Measurements from ENCODE around the gene COL12A1. TPM values are rescaled to one million over a fixed set of nuclear protein-coding genes. Genes with fewer than 3 reads are reported as not detected.

COL12A1 gene
- total RNA-seq, 2 donors from 2014 or later, result 0.13 to 0.64 TPM

DNA sequence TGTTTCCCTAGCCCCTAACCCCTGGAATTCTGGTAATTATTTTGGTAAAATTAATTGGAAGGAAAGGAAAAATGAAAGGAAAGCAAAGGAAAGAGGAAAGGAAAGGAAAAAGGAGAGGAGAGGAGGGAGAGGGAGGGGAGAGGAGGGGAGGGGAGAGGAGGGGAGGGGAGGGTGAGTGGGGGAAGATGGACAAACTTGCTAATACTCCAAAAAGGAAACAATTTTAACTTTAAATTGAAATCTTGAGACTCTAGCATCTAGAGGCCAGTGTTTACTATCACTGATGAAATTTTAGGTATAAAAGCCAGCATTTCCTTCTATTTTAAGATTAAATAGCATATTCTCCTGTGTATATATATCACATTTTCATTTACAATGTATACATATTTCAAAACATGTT is 156.5 kb downstream of the COL12A1 start:
- Histone ChIP-seq H3K4me3 (ENCODE audit: low read length) (no peak overlapping the region), H3K9me3 (ENCODE audit: control insufficient read depth, low read length) (peaks cover 5% of the 10 kb centered on the region), H3K9ac (ENCODE audit: extremely low read depth, low read length, poor library complexity, severe bottlenecking) (no peak overlapping the region), H3K27me3 (ENCODE audit: control insufficient read depth, insufficient read depth, low read length, poor library complexity, severe bottlenecking) (no peaks in the 10 kb centered on the region), H3K4me1 (ENCODE audit: control insufficient read depth, insufficient read depth, low read length) (no peaks in the 10 kb centered on the region), H3K36me3 (ENCODE audit: control insufficient read depth, insufficient read depth, low read length) (no peaks in the 10 kb centered on the region), H3K27ac (ENCODE audit: low read depth, low read length) (no peak overlapping the region)
- no peaks in the 10 kb centered on the region for H3K4me1 Mint-ChIP-seq
- DNase-seq, result no peak
- no peak overlapping the region for H3K27ac Mint-ChIP-seq
- no peak overlapping the region for H3K4me3 Mint-ChIP-seq
- peaks cover 9% of the 10 kb centered on the region for H3K9me3 Mint-ChIP-seq
- TF ChIP-seq, protein P1, sequence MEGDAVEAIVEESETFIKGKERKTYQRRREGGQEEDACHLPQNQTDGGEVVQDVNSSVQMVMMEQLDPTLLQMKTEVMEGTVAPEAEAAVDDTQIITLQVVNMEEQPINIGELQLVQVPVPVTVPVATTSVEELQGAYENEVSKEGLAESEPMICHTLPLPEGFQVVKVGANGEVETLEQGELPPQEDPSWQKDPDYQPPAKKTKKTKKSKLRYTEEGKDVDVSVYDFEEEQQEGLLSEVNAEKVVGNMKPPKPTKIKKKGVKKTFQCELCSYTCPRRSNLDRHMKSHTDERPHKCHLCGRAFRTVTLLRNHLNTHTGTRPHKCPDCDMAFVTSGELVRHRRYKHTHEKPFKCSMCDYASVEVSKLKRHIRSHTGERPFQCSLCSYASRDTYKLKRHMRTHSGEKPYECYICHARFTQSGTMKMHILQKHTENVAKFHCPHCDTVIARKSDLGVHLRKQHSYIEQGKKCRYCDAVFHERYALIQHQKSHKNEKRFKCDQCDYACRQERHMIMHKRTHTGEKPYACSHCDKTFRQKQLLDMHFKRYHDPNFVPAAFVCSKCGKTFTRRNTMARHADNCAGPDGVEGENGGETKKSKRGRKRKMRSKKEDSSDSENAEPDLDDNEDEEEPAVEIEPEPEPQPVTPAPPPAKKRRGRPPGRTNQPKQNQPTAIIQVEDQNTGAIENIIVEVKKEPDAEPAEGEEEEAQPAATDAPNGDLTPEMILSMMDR (conservative IDR thresholded peaks at IDR 0.05), result no peak
- no peaks in the 10 kb centered on the region for H3K27me3 Mint-ChIP-seq (ENCODE audit: insufficient read depth)
- no peaks in the 10 kb centered on the region for H3K36me3 Mint-ChIP-seq (ENCODE audit: low read depth)

DNA sequence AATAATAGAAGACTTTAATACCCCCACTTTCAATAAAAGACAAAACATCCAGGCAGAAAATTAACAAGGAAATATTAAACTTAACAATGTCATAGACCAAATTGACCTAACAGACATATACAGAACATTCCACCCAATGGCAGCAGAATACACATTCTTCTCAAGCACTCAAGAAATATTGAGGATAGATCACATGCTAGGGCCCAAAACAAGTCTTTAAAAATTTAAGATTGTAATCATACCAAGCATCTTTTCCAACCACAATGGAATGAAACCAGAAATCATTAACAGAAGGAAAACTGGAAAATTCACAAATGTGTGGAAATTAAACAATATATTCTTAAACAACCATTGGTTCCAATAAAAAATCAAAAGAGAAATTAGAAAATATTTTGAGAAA is 161.0 kb downstream of the COL12A1 start:
- H3K9me3 Mint-ChIP-seq, result peaks cover 25% of the 10 kb centered on the region
- no peaks in the 10 kb centered on the region for H3K27me3 Mint-ChIP-seq (ENCODE audit: insufficient read depth)
- no peak overlapping the region for H3K9ac ChIP-seq (ENCODE audit: extremely low read depth, low read length, poor library complexity, severe bottlenecking)
- H3K4me1 ChIP-seq (ENCODE audit: control insufficient read depth, insufficient read depth, low read length), result no peaks in the 10 kb centered on the region
- H3K36me3 ChIP-seq (ENCODE audit: control insufficient read depth, insufficient read depth, low read length), result no peaks in the 10 kb centered on the region
- no peak overlapping the region for H3K27ac ChIP-seq (ENCODE audit: low read depth, low read length)
- no peaks in the 10 kb centered on the region for H3K4me1 Mint-ChIP-seq
- TF ChIP-seq, protein P1 (conservative IDR thresholded peaks at IDR 0.05), result no peak
- H3K27me3 ChIP-seq (ENCODE audit: control insufficient read depth, insufficient read depth, low read length, poor library complexity, severe bottlenecking), result no peaks in the 10 kb centered on the region
- H3K36me3 Mint-ChIP-seq (ENCODE audit: low read depth), result no peaks in the 10 kb centered on the region
- H3K27ac Mint-ChIP-seq, result no peak overlapping the region
- no peak for DNase-seq
- H3K4me3 ChIP-seq (ENCODE audit: low read length), result no peak overlapping the region
- H3K4me3 Mint-ChIP-seq, result no peak overlapping the region
- H3K9me3 ChIP-seq (ENCODE audit: control insufficient read depth, low read length), result peaks cover 14% of the 10 kb centered on the region

DNA sequence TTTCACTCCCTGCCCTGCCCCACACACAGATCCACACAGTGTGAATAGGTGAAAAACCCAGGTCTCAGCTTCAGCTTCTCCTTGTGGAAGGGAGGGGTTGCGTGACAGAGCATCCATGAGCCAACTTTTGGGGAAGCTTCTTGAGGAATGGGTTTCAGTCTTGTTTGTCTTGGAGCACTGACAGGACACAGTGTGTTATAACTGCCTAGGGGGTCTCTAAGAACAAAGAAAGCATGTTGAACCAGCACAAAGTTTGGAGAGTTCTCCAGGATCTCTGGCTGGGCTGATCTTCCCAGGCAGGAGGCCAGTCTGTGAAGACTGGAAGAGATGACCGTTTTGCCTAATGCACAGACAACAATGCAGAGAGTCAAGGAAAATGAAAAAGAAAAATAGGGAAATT is 164.5 kb downstream of the COL12A1 start:
- Mint-ChIP-seq H3K27me3 (ENCODE audit: insufficient read depth) (no peaks in the 10 kb centered on the region), H3K9me3 (peaks cover 25% of the 10 kb centered on the region), H3K27ac (no peak overlapping the region), H3K36me3 (ENCODE audit: low read depth) (no peaks in the 10 kb centered on the region), H3K4me1 (no peaks in the 10 kb centered on the region), H3K4me3 (no peak overlapping the region)
- no peaks in the 10 kb centered on the region for H3K36me3 ChIP-seq (ENCODE audit: control insufficient read depth, insufficient read depth, low read length)
- H3K4me3 ChIP-seq (ENCODE audit: low read length), result no peak overlapping the region
- WGBS, 2 experiments (ENCODE audit: insufficient coverage in 1 of 2, insufficient read length in 1 of 2), result 91 to 100% methylated on average over 1 to 2 of the region's 2 CpGs
- H3K27me3 ChIP-seq (ENCODE audit: control insufficient read depth, insufficient read depth, low read length, poor library complexity, severe bottlenecking), result no peaks in the 10 kb centered on the region
- H3K27ac ChIP-seq (ENCODE audit: low read depth, low read length), result no peak overlapping the region
- TF ChIP-seq, protein P1 (conservative IDR thresholded peaks at IDR 0.05), result no peak
- H3K9me3 ChIP-seq (ENCODE audit: control insufficient read depth, low read length), result peaks cover 14% of the 10 kb centered on the region
- no peak overlapping the region for H3K9ac ChIP-seq (ENCODE audit: extremely low read depth, low read length, poor library complexity, severe bottlenecking)
- DNase-seq, result no peak
- no peaks in the 10 kb centered on the region for H3K4me1 ChIP-seq (ENCODE audit: control insufficient read depth, insufficient read depth, low read length)

Other genes starting within 250 kb of the COL12A1 start
- 100 to 1,000 TPM; 399 to 472 TPM for gene COX7A2, start 37.7 kb upstream of the COL12A1 start, total RNA-seq
- 10 to 100 TPM; 47.7 to 59.4 TPM for gene TMEM30A, start 78.7 kb upstream of the COL12A1 start, total RNA-seq